NCI-H1092 (cell line): ENCODE results near the gene HSD11B2.
A peak's percentile ranks its signal among the peaks of the same experiment; 100 is the strongest.

ENCODE experiments used
- DNase-seq: peaks from one replicate; lab custom pipeline; 2025; lab: John Stamatoyannopoulos, UW

The HSD11B2 gene

GRCh38 chr16:67430977-67431774, at the start of gene HSD11B2:
Gene HSD11B2 (plus strand): TSS chr16:67431121. CDS start chr16:67431249, 128 bp downstream.
- DNase-seq: peak; percentile 83

GRCh38 chr16:67383284-67383683, 47.6 kb upstream of the HSD11B2 start:
- DNase-seq: no peak

- no peak for DNase-seq
Observed at GRCh38 chr16:67384778-67385510, 46.0 kb upstream of the HSD11B2 start.

GRCh38 chr16:67386861-67387455, 44.0 kb upstream of the HSD11B2 start:
- no peak for DNase-seq

- no peak for DNase-seq
Observed at GRCh38 chr16:67387479-67388079, 43.3 kb upstream of the HSD11B2 start.

- no peak for DNase-seq
Observed at GRCh38 chr16:67388191-67388590, 42.7 kb upstream of the HSD11B2 start.

- no peak for DNase-seq
Observed at GRCh38 chr16:67388591-67388990, 42.3 kb upstream of the HSD11B2 start.

- no peak for DNase-seq
Observed at GRCh38 chr16:67389911-67390815, 40.8 kb upstream of the HSD11B2 start.

GRCh38 chr16:67390816-67391423, 40.0 kb upstream of the HSD11B2 start:
- DNase-seq: no peak

GRCh38 chr16:67391424-67392300, 39.3 kb upstream of the HSD11B2 start:
- no peak for DNase-seq

GRCh38 chr16:67392301-67393059, 38.4 kb upstream of the HSD11B2 start:
- no peak for DNase-seq

- DNase-seq: peak; percentile 91
Observed at GRCh38 chr16:67393111-67393787, 37.7 kb upstream of the HSD11B2 start, which contains the start of gene TPPP3. Gene TPPP3 (minus strand): TSS chr16:67393498. CDS start chr16:67391111, 2,387 bp downstream.

- DNase-seq: no peak
Observed at GRCh38 chr16:67393788-67394154, 37.1 kb upstream of the HSD11B2 start.

GRCh38 chr16:67394155-67395104, 36.5 kb upstream of the HSD11B2 start:
- DNase-seq: no peak

GRCh38 chr16:67395105-67395457, 35.8 kb upstream of the HSD11B2 start:
- no peak for DNase-seq

GRCh38 chr16:67395458-67396158, 35.3 kb upstream of the HSD11B2 start:
- DNase-seq: peak; percentile 95
